HepG2 (cell line): Measurements from ENCODE around the gene ENPP4. TPM values are rescaled to one million over a fixed set of nuclear protein-coding genes. Genes with fewer than 3 reads are reported as not detected.

ENCODE experiments used
- ATM ChIP-seq: fragments of 450-650 bp; IDR thresholded peaks from 2 replicates; pipeline ENCODE4 v1.7.1; 2017; ENCODE audit warnings: mild to moderate bottlenecking, borderline replicate concordance
- CREB1 ChIP-seq, 2 experiments: fragments of 450-650 bp in 1 of 2; IDR thresholded peaks; 2 replicates each; pipeline ENCODE4 v1.6.1; 2016 to 2017; ENCODE audit warnings: control low read depth in 1 of 2, mild to moderate bottlenecking in 1 of 2, missing compliant biosample characterization in 1 of 2, missing genetic modification characterization in 1 of 2
- FOSL2 ChIP-seq: sonication (generic); formaldehyde crosslinking; IDR thresholded peaks from 2 replicates; pipeline ENCODE4 v1.4.0; 2020; ENCODE audit warnings: missing genetic modification reagents
- HNRNPUL1 ChIP-seq: fragments of 200-400 bp; formaldehyde crosslinking; IDR thresholded peaks from 2 replicates; pipeline ENCODE4 v1.6.1; 2017; ENCODE audit warnings: low read depth, mild to moderate bottlenecking, low read length, moderate library complexity
- NFE2L1 ChIP-seq: sonication (generic); formaldehyde crosslinking; IDR thresholded peaks from 2 replicates; pipeline ENCODE4 v1.4.0; 2020; ENCODE audit warnings: missing genetic modification reagents, mild to moderate bottlenecking, borderline replicate concordance
- REPIN1 ChIP-seq: sonication (generic); formaldehyde crosslinking; IDR thresholded peaks from 2 replicates; pipeline ENCODE4 v1.8.0; 2022; ENCODE audit warnings: missing genetic modification reagents, low read depth, mild to moderate bottlenecking, borderline replicate concordance
- SMAD3 ChIP-seq: sonication (generic); formaldehyde crosslinking; IDR thresholded peaks from 2 replicates; pipeline ENCODE4 v1.4.0; 2020; ENCODE audit warnings: missing genetic modification reagents
- SMC3 ChIP-seq: IDR thresholded peaks from 2 replicates; pipeline ENCODE4 v1.6.1; 2011; ENCODE audit warnings: low read length, improper control_type of control experiment
- SRF ChIP-seq: IDR thresholded peaks from 2 replicates; pipeline ENCODE4 v1.6.1; 2011; ENCODE audit warnings: mild to moderate bottlenecking, low read depth, low read length, moderate library complexity
- ZFP36L2 ChIP-seq: sonication (generic); formaldehyde crosslinking; IDR thresholded peaks from 2 replicates; pipeline ENCODE4 v1.4.0; 2020; ENCODE audit warnings: missing genetic modification reagents
- ZNF737 ChIP-seq: sonication (generic); formaldehyde crosslinking; IDR thresholded peaks from 2 replicates; pipeline ENCODE4 v1.5.0; 2020; ENCODE audit warnings: missing genetic modification reagents, mild to moderate bottlenecking, borderline replicate concordance
- ZNF878 ChIP-seq: sonication (generic); formaldehyde crosslinking; IDR thresholded peaks from 2 replicates; pipeline ENCODE4 v1.8.1; 2023; ENCODE audit warnings: mild to moderate bottlenecking, missing genetic modification reagents, moderate library complexity
- polyA plus RNA-seq, 8 experiments: library from polyadenylated mRNA; depleted of rRNA in 3 of 8; stranded (reverse) in 7 of 8; unstranded in 1 of 8; fragments of >200 nt; fragmentation: Illumina TruSeq in 4 of 8; extraction: Trizol in 4 of 8; gene quantifications; 2 replicates each; pipeline versions ENCODE4 v1.2.1 to v1.2.3, GENCODE V29; 2011 to 2016; ENCODE audit warnings: low read depth in 4 of 8, missing spikeins in 1 of 8, mixed read lengths in 1 of 8; ENCODE audit not compliant: insufficient read depth in 1 of 8
- total RNA-seq, 5 experiments: library from RNA; depleted of rRNA; stranded (reverse); fragments of >200 nt; fragmentation: Illumina TruSeq; extraction: Trizol; gene quantifications; 2 replicates each; pipeline ENCODE4 v1.2.3, GENCODE V29; 2016; ENCODE audit warnings: low read depth in 1 of 5
- TF ChIP-seq, protein P1 (sequence below): sonication (generic); formaldehyde crosslinking; IDR thresholded peaks from 2 replicates; pipeline ENCODE4 v1.4.0; 2020; ENCODE audit warnings: missing genetic modification reagents
- TF ChIP-seq, protein P2 (sequence below): sonication (generic); formaldehyde crosslinking; IDR thresholded peaks from 2 replicates; pipeline ENCODE4 v1.4.0; 2020; ENCODE audit warnings: mild to moderate bottlenecking, missing genetic modification reagents
- TF ChIP-seq, protein P3 (sequence below): sonication (generic); formaldehyde crosslinking; IDR thresholded peaks from 2 replicates; pipeline ENCODE4 v1.8.0; 2022; ENCODE audit warnings: low read depth, missing genetic modification reagents
- TF ChIP-seq, protein P4 (sequence below): sonication (generic); formaldehyde crosslinking; IDR thresholded peaks from 2 replicates; pipeline ENCODE4 v1.4.0; 2020; ENCODE audit warnings: missing genetic modification reagents; ENCODE audit errors: not compliant biosample characterization
- TF ChIP-seq, protein P5 (sequence below): sonication (generic); formaldehyde crosslinking; IDR thresholded peaks from 2 replicates; pipeline ENCODE4 v1.8.0; 2022; ENCODE audit warnings: mild to moderate bottlenecking, missing genetic modification reagents, borderline replicate concordance
- TF ChIP-seq, protein P6 (sequence below): sonication (generic); formaldehyde crosslinking; IDR thresholded peaks from 2 replicates; pipeline ENCODE4 v1.5.1; 2020; ENCODE audit warnings: missing genetic modification reagents, mild to moderate bottlenecking, borderline replicate concordance
- TF ChIP-seq, protein P7 (sequence below): sonication (generic); formaldehyde crosslinking; conservative IDR thresholded peaks from 2 replicates; pipeline ENCODE4 v1.8.1; 2023; ENCODE audit warnings: missing genetic modification reagents

The ENPP4 gene
- total and polyA plus RNA-seq, 2 of the 13 experiments (the other 11 are each of a cell fraction or from before 2014, with no cell fraction given): 0.04 to 0.38 TPM

DNA sequence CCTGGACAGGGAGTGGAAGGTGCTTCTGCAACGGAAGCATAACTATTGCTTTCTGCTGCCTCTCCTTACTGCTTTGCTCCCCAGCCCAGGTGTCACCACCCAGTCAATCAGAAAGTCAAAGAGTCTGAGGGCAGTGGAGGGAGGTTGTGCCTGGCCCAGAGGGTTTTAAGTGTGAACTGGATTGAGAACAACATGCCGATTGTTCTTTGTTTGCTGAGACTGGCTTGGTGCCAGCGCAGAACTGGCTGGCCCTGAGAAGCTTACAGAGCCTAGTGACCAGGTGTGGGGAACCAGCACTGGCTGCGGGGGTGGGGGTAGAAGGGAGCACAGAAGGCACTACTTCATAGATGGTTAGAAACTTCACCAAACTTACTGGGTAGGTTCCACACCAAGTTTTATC, 31.1 kb upstream of the ENPP4 start (continued):
- TF ChIP-seq ZNF878 (CRISPR knock-in tag): no peak
- TF ChIP-seq SMAD3 (CRISPR knock-in tag): no peak
- TF ChIP-seq, protein P1, sequence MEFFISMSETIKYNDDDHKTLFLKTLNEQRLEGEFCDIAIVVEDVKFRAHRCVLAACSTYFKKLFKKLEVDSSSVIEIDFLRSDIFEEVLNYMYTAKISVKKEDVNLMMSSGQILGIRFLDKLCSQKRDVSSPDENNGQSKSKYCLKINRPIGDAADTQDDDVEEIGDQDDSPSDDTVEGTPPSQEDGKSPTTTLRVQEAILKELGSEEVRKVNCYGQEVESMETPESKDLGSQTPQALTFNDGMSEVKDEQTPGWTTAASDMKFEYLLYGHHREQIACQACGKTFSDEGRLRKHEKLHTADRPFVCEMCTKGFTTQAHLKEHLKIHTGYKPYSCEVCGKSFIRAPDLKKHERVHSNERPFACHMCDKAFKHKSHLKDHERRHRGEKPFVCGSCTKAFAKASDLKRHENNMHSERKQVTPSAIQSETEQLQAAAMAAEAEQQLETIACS (CRISPR knock-in tag): no peak
- no peak for TF ChIP-seq REPIN1 (CRISPR knock-in tag)
- TF ChIP-seq SRF: no peak
- no peak for TF ChIP-seq FOSL2 (CRISPR knock-in tag)
- TF ChIP-seq, protein P2, sequence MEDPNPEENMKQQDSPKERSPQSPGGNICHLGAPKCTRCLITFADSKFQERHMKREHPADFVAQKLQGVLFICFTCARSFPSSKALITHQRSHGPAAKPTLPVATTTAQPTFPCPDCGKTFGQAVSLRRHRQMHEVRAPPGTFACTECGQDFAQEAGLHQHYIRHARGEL: no peak
- no peak for TF ChIP-seq ZFP36L2
- TF ChIP-seq, protein P3, sequence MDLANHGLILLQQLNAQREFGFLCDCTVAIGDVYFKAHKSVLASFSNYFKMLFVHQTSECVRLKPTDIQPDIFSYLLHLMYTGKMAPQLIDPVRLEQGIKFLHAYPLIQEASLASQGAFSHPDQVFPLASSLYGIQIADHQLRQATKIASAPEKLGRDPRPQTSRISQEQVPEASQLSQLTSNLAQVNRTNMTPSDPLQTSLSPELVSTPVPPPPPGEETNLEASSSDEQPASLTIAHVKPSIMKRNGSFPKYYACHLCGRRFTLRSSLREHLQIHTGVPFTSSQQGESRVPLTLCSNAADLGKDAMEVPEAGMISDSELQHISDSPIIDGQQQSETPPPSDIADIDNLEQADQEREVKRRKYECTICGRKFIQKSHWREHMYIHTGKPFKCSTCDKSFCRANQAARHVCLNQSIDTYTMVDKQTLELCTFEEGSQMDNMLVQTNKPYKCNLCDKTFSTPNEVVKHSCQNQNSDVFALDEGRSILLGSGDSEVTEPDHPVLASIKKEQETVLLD (CRISPR knock-in tag): no peak
- TF ChIP-seq ATM: no peak
- TF ChIP-seq ZNF737: no peak
- TF ChIP-seq, protein P4, sequence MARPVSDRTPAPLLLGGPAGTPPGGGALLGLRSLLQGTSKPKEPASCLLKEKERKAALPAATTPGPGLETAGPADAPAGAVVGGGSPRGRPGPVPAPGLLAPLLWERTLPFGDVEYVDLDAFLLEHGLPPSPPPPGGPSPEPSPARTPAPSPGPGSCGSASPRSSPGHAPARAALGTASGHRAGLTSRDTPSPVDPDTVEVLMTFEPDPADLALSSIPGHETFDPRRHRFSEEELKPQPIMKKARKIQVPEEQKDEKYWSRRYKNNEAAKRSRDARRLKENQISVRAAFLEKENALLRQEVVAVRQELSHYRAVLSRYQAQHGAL (CRISPR knock-in tag): no peak
- TF ChIP-seq, protein P5, sequence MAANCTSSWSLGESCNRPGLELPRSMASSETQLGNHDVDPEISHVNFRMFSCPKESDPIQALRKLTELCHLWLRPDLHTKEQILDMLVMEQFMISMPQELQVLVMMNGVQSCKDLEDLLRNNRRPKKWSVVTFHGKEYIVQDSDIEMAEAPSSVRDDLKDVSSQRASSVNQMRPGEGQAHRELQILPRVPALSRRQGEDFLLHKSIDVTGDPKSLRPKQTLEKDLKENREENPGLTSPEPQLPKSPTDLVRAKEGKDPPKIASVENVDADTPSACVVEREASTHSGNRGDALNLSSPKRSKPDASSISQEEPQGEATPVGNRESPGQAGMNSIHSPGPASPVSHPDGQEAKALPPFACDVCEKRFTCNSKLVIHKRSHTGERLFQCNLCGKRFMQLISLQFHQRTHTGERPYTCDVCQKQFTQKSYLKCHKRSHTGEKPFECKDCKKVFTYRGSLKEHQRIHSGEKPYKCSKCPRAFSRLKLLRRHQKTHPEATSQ (CRISPR knock-in tag): no peak
- TF ChIP-seq, protein P6, sequence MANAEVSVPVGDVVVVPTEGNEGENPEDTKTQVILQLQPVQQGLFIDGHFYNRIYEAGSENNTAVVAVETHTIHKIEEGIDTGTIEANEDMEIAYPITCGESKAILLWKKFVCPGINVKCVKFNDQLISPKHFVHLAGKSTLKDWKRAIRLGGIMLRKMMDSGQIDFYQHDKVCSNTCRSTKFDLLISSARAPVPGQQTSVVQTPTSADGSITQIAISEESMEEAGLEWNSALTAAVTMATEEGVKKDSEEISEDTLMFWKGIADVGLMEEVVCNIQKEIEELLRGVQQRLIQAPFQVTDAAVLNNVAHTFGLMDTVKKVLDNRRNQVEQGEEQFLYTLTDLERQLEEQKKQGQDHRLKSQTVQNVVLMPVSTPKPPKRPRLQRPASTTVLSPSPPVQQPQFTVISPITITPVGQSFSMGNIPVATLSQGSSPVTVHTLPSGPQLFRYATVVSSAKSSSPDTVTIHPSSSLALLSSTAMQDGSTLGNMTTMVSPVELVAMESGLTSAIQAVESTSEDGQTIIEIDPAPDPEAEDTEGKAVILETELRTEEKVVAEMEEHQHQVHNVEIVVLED: no peak
- TF ChIP-seq, protein P7, sequence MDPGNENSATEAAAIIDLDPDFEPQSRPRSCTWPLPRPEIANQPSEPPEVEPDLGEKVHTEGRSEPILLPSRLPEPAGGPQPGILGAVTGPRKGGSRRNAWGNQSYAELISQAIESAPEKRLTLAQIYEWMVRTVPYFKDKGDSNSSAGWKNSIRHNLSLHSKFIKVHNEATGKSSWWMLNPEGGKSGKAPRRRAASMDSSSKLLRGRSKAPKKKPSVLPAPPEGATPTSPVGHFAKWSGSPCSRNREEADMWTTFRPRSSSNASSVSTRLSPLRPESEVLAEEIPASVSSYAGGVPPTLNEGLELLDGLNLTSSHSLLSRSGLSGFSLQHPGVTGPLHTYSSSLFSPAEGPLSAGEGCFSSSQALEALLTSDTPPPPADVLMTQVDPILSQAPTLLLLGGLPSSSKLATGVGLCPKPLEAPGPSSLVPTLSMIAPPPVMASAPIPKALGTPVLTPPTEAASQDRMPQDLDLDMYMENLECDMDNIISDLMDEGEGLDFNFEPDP: no peak
- no peak for TF ChIP-seq SMC3
- no peak for TF ChIP-seq NFE2L1 (CRISPR knock-in tag)
- TF ChIP-seq CREB1 (IDR thresholded peaks at IDR 0.05): no peak
- no peak for TF ChIP-seq CREB1 (CRISPR knock-in tag; IDR thresholded peaks at IDR 0.05)
- TF ChIP-seq HNRNPUL1: no peak
